Activated CD4-positive, CD25-positive, alpha-beta regulatory T cell treated with anti-CD3 and anti-CD28 coated beads, Interleukin-2, amount 50 U/mL, for 16 hours (primary cell): ENCODE measurements around the gene CTBS.
"Not testable (repeated sequence)": the region's sequence is repeated elsewhere in the genome, so short reads cannot be mapped to it uniquely, and the experiment has no call there.

ENCODE experiments used
- DNase-seq: peaks from one replicate; pipeline ENCODE4 v3.0.0-alpha.2; 2020; ENCODE audit warnings: low read depth, low spot score

Gene CTBS, protein sequence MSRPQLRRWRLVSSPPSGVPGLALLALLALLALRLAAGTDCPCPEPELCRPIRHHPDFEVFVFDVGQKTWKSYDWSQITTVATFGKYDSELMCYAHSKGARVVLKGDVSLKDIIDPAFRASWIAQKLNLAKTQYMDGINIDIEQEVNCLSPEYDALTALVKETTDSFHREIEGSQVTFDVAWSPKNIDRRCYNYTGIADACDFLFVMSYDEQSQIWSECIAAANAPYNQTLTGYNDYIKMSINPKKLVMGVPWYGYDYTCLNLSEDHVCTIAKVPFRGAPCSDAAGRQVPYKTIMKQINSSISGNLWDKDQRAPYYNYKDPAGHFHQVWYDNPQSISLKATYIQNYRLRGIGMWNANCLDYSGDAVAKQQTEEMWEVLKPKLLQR

DNA sequence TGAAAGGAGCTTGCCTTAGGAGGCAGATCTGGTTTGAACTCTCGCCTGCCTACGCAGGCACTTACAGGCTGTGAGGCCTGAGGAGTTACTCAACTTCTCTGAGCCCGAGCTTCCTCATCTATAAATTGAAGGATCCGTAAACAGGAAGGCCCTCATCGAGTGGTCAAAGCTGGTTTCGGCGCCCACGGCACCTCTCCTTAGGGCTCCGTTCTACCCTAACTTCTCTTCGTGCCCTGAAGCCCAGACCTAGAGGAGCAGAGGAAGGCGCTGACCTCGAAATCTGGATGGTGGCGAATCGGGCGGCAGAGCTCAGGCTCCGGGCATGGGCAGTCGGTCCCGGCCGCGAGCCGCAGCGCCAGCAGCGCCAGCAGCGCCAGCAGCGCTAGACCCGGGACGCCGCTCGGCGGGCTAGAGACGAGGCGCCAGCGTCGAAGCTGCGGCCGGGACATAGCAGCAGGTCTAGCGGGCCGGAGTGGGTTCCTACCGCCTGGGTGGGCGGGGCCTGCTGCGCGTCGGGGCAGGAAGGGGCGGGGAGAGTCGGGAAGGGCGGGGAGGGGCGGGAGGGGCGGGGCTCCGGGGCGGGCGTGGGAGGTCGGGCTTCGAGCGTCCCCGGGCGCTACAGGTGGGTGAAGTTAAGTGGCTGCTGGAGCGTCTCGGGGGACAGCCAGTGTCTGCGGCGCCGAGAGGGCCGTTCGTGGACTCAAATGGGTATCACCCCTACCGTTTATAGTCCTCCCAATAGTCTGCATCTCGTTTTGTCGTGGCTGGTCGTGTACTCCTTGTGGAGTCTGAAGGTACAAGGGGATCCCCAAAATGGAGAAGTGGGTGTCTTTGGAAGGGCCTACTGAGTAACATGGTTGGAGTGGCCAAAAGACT lies at the start of gene CTBS:
Gene CTBS (minus strand): TSS at position 474 of the 876 bp plus-strand sequence. CDS start 25 bp downstream, at position 449.
- DNase-seq, result peak; percentile 67

DNA sequence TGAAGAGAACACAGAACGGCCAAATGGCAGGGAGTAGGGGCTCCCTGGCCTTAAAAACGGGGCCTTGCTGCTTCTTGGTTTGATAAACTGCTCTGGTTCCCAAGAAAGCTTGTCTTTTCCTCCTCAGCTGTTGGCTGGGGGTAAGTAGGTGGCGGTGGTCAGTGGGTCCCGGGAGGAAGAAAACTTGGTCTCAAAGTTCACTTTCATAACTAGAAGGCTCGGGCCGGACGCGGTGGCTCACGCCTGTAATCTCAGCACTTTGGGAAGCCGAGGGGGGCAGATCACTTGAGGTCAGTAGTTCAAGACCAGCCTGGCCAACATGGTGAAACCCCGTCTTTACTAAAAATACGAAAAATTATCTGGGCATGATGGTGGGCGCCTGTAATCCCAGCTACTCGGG lies 47.3 kb upstream of the CTBS start:
- DNase-seq, result no peak

DNA sequence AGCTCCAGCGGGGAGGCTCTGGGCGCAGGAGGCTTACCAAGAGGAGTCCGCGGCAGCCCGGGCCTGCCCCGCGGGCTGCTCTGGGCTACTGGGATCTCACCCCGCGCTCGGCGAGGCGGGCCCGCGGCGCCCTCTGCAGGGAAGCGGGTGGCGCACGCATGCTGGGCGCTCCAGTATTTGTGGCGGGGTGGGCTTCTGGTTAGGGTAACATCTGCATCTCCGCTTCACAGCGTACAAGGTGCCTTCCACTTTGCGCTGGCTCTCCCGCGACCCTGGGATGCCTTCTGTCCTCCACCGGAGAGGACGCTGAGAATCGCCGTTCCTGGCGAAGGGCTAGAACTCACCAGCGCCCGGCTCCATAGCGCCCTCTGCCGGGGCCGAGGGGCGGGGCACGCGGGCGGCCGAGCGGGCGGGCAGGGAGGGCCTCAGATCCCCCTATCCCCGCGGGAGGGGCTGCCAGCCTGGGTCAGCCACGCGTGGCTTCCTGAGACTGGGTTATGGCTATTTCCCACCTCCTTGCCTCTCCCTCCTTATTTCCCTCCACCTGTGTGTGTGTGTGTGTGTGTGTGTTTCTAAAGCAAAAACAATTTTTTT lies 46.6 kb upstream of the CTBS start:
- peak; percentile 60 for DNase-seq

DNA sequence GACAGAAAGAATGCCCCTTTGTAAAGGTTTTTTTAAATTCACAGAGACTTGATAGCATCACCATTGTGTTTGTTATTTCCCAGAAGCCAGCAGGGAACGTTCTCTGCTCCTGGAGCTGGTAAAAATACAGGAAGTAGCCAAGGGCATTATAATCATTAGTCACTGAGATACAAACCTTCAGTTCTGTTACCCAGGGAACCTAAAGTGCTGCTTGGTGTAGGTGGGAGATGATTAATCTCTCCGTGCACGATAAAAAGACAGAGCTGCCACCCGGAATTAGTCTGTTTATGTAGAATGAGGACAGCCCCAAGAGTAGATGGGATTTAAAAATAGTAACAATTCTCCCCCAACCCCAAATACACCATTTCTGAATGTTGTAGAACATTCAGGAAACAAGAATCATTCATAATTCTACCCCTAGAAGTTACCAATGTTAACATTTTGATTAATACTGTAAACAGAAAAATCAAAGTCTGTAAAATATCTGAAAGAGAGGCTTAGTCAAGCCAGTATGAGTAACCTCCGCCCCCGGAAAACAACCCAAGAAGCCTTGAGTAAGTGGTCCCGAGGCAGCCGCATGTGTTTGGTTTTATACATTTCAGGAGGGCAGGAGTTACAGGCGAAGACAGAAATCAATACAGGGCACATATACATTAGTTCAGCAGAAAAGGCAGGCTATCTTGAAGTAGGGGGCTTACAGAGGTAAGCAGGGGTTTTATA lies 45.3 kb upstream of the CTBS start:
- peak; percentile 17 for DNase-seq

DNA sequence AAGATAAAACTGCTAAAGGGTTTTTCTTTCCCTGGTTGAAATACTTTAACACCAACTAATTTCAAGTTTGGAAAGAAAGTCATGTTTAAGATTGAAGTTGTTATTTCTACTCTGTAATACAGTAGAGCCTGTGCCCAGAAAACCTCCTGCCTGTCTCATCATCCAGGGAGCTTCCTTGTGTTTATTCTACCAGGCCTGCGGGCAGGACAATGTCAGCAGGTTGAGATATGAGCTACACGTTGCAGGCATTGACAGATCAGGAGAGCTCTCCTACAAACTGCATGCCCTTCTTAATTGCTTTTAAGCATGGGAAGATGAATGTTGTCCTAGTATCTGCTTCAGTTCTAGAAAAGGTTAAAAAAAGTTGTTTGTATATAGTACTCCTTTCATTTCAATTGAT lies 43.1 kb upstream of the CTBS start:
- DNase-seq, result no peak

DNA sequence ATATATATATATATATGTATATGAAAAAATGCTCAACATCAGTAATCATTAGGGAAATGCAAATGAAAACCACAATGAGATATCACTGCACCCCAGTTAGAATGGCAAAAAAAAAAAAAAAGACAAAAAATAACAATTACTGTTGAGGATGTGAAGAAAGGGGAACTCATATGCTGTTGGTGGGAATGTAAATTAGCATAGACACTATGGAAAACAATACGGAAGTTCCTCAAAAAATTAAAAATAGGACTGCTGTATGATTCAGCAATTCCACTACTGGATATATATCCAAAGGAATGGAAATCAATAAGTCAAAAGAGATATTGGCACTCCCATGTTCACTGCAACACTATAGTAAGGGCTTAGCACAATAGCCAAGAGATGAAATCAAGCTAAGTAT lies 41.5 kb upstream of the CTBS start:
- DNase-seq, result no peak

DNA sequence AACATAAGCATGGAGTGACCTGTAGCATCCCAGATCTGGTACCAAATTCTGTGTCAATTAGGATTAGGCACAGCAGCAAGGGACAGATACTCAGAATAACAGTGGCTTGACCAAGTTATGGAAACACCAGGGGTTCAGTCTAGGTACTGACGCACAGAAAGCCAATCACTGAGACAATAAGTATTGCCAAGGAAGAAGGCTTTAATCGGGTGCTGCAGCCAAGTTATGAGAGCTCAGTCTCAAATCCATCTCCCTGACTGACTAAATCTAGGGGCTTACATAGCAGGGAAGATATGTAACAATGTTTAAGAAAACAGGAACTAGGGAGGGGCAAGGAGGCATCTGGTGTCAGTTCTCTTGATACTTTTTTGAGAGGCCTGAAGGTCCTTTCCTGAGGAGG lies 39.6 kb upstream of the CTBS start:
- no peak for DNase-seq

DNA sequence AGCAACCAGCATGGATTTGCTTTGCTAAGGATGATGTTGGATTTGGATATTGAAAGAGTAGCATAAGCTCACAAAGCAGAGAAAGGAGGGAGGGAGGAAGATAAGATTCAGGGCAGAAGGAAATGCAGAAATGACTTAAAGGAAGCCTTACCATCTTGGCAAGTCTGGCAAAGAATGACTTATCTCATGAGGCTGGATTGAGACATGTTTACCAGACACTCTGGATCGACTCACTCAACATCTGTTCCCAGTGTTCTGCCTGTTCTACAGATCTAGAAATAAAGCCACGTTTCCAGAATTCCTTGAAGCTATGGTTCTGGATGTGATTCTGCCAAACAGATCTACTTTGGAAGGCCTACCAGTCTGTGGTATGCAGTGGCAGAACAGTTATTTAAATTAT lies 38.8 kb upstream of the CTBS start:
- no peak for DNase-seq

DNA sequence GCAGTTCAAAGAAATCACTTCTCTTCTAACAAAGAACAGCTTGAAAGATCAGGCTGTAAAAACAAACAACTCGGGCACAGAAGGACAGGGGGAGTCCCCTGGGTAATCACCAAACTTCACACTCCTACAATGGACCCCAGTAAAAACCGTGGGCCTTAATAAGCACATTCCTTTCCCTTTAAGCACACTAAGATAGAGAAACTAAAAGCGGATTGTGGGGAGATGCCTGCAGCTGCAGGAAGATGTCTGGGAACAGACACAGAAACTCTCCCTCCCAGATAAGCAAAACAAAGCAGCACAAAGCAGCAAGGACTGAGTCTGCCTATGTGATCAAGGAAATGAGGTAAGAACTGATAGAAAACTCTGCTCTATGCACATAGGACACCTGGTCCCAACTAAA lies 37.6 kb upstream of the CTBS start:
- DNase-seq, result no peak

DNA sequence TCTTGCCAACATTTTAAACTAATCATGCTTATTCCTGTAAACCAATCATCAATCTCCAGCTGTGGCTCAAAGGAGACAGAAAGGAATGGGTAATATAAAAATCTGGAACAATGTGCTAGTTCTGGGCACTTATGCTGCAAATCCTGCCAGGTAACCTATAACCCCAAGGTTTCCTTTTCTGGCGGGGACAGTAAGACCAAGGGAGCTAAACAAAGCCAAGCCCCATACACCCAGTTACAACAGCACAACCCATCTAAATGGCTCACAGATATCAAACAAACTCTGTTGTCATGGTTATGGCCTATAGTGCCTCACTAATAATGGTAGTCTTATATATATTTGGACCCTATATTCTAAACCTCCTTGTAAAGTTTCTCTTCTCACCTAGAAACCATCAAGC lies 36.9 kb upstream of the CTBS start:
- DNase-seq, result no peak

DNA sequence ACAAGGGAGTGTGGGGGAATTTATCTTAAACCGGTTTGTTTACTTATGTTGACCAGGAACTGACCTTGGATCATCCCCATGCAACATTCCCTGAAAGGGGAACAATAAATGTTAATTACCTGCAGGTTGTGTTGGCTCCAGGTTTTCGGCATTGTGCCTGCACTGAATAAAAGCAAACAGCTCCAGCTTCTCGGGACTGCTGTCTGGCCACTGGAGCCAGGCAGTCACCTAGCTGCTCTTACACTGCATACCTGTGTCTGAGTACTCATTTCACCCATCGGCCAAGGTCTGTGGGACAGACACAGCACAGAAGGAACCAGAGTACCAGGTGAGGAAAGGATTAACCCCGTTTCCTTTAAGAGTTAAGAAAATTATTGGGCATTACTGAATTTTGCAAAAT lies 32.7 kb upstream of the CTBS start:
- no peak for DNase-seq

DNA sequence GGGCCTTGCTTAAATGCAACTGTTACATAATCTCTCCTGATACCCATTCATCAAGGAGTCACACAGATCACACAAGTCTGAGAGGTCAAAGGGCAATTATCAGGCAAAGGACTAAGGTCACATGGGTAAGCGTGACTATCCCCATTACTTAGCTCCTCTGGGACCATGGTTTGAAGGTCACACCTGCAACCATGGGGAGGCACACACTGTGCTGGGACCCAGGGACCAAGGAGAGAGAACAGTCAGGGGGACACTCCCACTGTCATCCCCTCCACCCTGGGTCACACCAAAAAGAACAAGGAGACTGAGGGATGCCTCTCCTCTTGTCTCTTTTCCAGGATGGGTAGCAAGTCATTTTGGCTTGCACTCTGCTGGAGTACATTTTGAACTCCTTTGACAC lies 30.9 kb upstream of the CTBS start:
- DNase-seq, result no peak

DNA sequence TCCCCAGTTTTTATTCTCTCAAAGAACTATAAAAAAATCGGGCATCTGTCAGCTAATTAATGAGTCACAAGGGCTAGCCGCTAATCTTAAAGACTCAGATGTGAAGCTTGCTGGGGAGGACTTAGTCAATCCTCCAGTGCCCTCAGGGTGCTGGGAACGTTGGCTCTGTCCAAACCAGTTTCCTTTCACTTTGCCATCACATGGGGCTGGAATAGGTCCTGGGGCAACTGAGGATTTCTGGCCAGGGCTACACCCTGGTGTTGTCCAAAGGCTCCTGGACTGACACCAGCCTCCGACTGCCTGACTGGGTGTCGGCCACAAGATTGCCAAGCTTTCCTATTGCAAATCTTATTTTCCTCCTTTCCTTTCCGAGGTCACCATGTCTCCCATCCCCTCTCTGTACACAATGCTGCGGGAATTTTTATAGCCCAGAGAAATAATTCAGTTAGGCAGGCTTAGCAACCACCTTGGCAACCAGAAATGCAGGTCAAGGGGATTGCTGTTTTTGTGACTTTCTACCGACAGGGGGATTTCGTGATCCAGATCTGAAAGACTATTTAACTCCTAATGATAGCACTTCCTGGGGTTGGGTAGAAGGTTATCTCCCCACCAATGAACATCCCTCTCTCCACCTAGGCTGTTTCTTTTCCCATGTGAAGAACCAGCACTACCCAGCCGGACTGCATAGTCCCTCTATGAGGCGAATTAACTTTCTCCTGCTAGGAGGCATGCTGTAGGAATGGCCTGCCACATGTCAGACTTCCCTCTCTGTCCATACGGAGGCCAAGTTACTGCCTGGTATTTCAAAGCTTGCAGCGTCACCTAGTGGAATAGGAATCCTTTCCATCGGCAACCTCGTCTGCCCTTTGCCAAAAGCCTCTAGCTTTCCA lies 29.9 kb upstream of the CTBS start:
- no peak for DNase-seq

DNA sequence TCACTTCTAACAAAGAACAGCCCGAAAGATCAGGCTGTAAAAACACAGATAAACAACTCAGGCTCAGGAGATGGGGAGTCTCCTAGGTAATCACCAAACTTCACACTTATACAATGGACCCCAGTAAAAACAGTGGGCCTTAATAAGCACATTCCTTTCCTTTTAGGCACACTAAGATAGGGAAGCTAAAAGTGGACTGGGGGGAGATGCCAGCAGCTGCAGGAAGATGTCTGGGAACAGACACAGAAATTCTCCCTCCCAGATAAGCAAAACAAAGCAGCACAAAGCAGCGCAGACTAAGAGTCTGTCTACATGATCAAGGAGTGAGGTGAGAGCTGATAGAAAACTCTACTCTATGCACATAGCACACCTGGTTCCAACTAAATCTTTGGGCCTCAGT lies 29.0 kb upstream of the CTBS start:
- no peak for DNase-seq

DNA sequence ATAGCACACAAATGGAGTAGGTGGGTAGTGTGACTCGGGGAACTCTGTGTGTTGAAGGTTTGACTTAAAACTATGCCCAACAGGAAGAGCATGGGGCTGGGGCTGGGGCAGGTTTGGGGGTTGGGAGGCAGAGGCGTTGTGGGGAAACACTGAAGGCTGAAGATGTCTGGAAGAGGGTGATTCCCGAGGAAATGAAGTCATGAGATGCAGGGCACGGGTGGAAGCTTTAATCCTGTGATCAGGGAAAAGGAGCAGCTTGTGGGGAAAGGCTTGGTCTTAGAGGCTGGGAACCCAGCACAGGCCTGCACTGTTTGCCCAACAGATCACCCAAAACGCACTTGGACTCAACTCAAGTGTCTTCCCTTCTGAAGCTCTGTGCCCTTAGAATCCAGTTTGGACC lies 26.6 kb upstream of the CTBS start:
- no peak for DNase-seq

DNA sequence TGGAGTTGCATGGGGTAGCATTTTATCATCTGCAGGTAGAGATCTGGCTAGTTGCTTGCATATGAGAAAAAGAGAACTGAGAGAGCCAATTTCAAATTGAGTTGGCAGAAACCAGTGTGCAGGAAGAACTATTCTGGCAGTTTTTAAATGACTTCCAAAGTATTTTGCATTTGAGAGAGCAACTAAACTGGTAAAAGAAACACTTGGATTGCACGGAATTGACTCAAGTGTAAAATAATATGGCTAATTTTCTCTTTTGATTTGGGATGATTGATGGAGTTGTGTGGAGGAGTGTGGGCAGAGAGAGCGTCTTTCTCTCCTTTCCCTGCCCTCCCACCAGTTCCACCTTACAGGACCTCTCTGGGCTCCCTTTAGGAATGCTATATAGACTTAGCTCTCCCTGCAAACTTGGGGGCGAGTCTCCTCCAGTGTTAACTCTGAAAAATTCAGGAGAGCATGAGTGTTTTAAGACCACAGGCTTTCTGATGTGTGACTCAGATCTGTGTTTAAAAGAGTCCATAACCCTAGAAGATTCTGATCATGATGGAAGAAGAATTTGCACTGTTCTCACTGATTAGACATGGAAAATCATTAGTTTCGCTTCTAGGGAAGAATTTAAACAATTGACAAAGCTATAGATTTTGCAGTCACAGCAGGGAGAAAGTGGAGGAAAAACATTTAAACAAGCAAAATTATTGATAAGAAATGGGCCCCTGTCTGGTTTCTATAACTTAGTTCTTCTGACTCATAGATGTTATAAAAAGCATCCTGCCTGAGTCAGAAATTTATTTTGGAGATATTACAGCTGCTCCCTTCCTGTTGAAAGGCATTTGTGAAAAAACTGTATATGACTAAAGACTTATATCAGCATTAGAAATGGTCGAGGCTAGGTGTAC lies 24.9 kb upstream of the CTBS start:
- DNase-seq, result no peak

DNA sequence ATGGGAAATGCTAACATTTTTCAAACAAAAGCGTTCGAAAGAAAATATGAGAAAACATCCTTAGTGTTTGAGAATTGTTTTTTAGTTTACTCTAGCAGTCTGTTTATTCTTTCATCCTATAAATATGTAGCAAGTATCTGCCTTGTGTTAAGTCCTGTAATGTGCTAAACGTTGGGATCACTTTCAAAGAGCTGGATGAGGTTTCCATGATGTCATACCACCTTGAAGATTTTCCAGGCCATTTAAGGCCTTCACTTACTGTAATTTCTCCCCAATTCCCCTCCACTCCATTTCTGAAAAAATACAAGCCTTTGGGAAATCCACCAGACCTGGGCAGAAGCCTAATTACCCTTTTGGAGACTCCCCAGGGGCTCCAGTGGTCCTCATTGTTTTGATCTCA lies 24.2 kb upstream of the CTBS start:
- no peak for DNase-seq

DNA sequence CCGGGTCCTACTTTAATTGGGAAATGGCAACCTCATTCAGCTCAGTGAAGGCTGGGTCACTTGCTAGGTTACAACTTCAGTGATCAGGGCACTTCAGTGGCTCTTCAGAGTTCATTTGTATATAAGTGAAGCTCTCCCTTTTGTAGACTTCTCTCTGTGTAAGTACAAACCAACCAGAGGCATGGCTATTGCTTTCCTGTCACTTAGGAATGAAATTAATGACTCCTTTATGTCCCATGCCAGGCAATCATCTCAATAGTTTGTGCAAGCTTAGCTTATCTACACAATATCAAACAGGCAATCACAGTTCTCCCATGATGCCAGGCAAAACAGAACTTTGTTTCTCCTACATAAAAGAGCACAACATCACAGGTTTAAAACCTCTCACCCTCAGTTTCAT lies 22.8 kb upstream of the CTBS start:
- no peak for DNase-seq

DNA sequence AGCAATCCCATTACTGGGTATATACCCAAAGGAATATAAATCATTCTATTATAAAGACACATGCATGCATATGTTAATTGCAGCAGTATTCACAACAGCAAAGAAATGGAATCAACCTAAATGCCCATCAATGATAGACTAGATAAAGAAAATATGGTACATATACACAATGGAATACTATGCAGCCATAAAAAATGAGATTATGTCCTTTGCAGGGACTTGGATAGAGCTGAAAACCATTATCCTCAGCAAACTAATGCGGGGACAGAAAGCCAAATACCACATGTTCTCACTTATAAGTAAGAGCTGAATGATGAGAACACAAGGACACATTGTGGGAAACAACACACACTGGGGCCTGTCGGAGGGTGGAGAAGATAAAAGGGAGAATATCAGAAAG lies 20.7 kb upstream of the CTBS start:
- DNase-seq, result not testable (repeated sequence)

DNA sequence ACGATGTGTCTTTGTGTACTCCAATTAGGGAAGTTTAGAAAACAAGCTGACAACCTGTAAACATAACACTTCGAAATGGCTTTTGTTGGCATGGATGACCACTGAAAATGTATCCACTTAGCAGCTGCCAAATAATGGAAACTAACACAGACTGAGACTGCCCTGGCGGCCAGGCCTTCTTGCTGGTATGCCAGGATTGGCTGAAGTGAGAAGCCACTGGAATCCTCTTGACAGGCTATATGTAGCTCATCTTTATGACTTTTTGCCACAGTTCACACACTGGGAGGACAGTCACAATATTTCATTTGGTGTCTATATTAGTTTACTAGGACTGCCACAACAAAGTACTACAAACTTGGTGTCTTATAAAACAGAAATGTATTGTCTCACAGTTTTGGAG lies 12.9 kb upstream of the CTBS start:
- no peak for DNase-seq
